Measurements from ENCODE around the gene RIN3. TPM values are rescaled to one million over a fixed set of nuclear protein-coding genes. Genes with fewer than 3 reads are reported as not detected.

Gene RIN3
- total RNA-seq, 1 experiment from 2014 or later, result 1.5 TPM

DNA sequence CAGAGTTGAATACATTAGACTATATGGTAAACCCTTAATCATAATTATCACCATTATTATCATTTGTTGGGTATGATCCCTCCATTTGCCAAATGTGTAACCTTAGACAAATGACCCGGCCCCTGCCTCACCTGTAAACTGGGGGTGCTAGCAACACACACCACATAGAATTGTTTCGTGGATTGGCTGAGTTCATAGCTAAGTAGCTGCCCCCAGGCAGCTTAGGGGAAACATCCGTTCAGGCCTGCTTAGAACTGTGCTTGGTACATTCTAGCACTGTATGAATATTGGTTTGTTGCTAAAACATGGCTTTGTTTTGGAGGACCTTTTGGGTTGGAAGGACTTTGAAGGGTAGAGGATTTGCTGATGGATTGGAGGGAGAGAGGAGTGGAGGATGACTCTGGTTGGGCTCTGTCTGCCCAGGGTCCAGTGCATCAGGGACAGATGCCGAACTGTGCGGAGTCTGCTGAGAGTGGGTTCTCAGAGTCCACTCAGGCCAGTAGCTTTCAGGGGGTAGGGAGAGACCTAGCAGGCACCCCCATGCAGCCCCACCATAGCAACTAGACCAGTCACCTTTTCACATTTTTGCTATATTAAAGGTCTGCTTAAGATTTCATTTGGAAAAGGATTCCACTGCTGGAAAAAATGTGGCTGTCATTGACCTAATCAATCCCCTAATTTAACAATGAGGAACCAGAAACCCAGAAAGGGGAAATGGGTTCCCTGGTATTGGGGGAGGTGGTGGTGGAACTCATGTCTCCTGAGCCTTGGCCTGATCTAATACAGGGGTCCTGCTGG, 2.2 kb downstream of the RIN3 start:
- Histone ChIP-seq H3K4me2 (ENCODE audit: insufficient read depth, insufficient read length, low read length) (no peak overlapping the region), H2BK20ac (ENCODE audit: low read depth, low read length, poor library complexity, severe bottlenecking) (no peak overlapping the region), H2BK120ac (ENCODE audit: low read depth, low read length, poor library complexity, severe bottlenecking) (no peak overlapping the region), H3K14ac (ENCODE audit: insufficient read depth, low read length) (no peak overlapping the region), H3K27ac (ENCODE audit: insufficient read length, low read depth, low read length) (no peak overlapping the region), H2BK15ac (ENCODE audit: low read depth, low read length) (no peak overlapping the region), H2AK5ac (ENCODE audit: insufficient read length, low read length) (no peak overlapping the region), H3T11ph (ENCODE audit: low read length) (no peak overlapping the region), H3K79me2 (ENCODE audit: insufficient read depth, low read length) (no peaks in the 10 kb centered on the region), H3K4ac (ENCODE audit: low read depth, low read length) (no peak overlapping the region), H3K23me2 (ENCODE audit: insufficient read length, low read depth, low read length, poor library complexity, severe bottlenecking) (peaks cover 12% of the 10 kb centered on the region), H3K23ac (ENCODE audit: insufficient read length, low read depth, low read length) (no peak overlapping the region), H2AFZ (ENCODE audit: low read length) (no peak overlapping the region), H4K5ac (ENCODE audit: insufficient read length, low read depth, low read length) (no peak overlapping the region), H4K91ac (ENCODE audit: insufficient read length, low read depth, low read length) (no peak overlapping the region), H3K9ac (ENCODE audit: extremely low read depth, insufficient read length, low read length) (no peak overlapping the region), H3K18ac (ENCODE audit: insufficient read length, low read depth, low read length) (no peak overlapping the region), H2BK5ac (ENCODE audit: insufficient read length, low read length) (no peak overlapping the region), H3K27me3 (ENCODE audit: insufficient read depth, low read length) (peaks cover 3% of the 10 kb centered on the region; the same call in 1 of the 2 replicates), H3K9me3 (ENCODE audit: control insufficient read depth, low read depth, low read length) (no peaks in the 10 kb centered on the region), H4K20me1 (ENCODE audit: control insufficient read depth, insufficient read depth, insufficient read length) (no peaks in the 10 kb centered on the region), H3K79me1 (ENCODE audit: insufficient read depth, low read depth, low read length, poor library complexity, severe bottlenecking) (no peaks in the 10 kb centered on the region), H3K4me1 (ENCODE audit: insufficient read depth, low read length) (no peaks in the 10 kb centered on the region), H3K56ac (ENCODE audit: insufficient read length, low read depth, low read length) (no peak overlapping the region), H2BK12ac (ENCODE audit: insufficient read length, low read depth, low read length) (no peak overlapping the region), H4K8ac (replicated peaks; ENCODE audit: insufficient read length, low read depth, low read length) (no peak overlapping the region)
- H3K4me3 Mint-ChIP-seq, result no peak overlapping the region
- no CpG with 5 or more reads among the region's 5 CpGs for WGBS (ENCODE audit: extremely low coverage, insufficient read length, low lambda C conversion rate)
- peaks cover 50% of the 10 kb centered on the region for H3K27me3 Mint-ChIP-seq (ENCODE audit: low read depth)
- no peaks in the 10 kb centered on the region for H3K9me3 Mint-ChIP-seq
- H3K36me3 Mint-ChIP-seq (ENCODE audit: insufficient read depth in 1 of 3, low read depth in 3 of 3), result no peaks in the 10 kb centered on the region; a peak in 1 of 7 replicates
- H3K4me1 Mint-ChIP-seq, result peaks cover 7 to 8% of the 10 kb centered on the region in 2 experiments
- TF ChIP-seq, protein P1, sequence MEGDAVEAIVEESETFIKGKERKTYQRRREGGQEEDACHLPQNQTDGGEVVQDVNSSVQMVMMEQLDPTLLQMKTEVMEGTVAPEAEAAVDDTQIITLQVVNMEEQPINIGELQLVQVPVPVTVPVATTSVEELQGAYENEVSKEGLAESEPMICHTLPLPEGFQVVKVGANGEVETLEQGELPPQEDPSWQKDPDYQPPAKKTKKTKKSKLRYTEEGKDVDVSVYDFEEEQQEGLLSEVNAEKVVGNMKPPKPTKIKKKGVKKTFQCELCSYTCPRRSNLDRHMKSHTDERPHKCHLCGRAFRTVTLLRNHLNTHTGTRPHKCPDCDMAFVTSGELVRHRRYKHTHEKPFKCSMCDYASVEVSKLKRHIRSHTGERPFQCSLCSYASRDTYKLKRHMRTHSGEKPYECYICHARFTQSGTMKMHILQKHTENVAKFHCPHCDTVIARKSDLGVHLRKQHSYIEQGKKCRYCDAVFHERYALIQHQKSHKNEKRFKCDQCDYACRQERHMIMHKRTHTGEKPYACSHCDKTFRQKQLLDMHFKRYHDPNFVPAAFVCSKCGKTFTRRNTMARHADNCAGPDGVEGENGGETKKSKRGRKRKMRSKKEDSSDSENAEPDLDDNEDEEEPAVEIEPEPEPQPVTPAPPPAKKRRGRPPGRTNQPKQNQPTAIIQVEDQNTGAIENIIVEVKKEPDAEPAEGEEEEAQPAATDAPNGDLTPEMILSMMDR (conservative IDR thresholded peaks at IDR 0.05), result no peak
- DNase-seq, result no peak
- no peak overlapping the region; a peak in 1 of 7 replicates for H3K27ac Mint-ChIP-seq
